B cell (primary cell): ENCODE data around the gene GPBP1.

Experiments used
- CTCF ChIP-seq: fragments of 200-600 bp; IDR thresholded peaks from one replicate; pipeline ENCODE4 v1.8.0; 2022; ENCODE audit warnings: antibody characterized with exemption, mild to moderate bottlenecking
- EZH2 ChIP-seq: IDR thresholded peaks from 2 replicates; pipeline ENCODE4 v1.6.1; 2012; ENCODE audit warnings: borderline replicate concordance, low read depth, mild to moderate bottlenecking, moderate library complexity, low read length; ENCODE audit not compliant: insufficient read depth, poor library complexity, severe bottlenecking

- no peak for TF ChIP-seq CTCF
- no peak for TF ChIP-seq EZH2
These were observed 132.5 kb downstream of the GPBP1 start for GRCh38 chr5:57306359-57306758.
